ENCODE measurements around the gene KCNG2.

GRCh38 chr18:79871026-79871390 lies 73.3 kb downstream of the KCNG2 start:
- no peak for TF ChIP-seq CTCF (conservative IDR thresholded peaks at IDR 0.05; ENCODE audit: low read depth, low read length)
- no peak for TF ChIP-seq CEBPB (IDR thresholded peaks at IDR 0.05; ENCODE audit: low read depth, low read length)

All from IMR-90 (cell line).